ENCODE data around the gene COX19. TPM values are rescaled to one million over a fixed set of nuclear protein-coding genes. Genes with fewer than 3 reads are reported as not detected.

COX19 gene
- total and polyA plus RNA-seq, 2 of the 13 experiments (the other 11 are each of a cell fraction or from before 2014, with no cell fraction given): 11.5 to 21.7 TPM

- TF ChIP-seq, protein P1, sequence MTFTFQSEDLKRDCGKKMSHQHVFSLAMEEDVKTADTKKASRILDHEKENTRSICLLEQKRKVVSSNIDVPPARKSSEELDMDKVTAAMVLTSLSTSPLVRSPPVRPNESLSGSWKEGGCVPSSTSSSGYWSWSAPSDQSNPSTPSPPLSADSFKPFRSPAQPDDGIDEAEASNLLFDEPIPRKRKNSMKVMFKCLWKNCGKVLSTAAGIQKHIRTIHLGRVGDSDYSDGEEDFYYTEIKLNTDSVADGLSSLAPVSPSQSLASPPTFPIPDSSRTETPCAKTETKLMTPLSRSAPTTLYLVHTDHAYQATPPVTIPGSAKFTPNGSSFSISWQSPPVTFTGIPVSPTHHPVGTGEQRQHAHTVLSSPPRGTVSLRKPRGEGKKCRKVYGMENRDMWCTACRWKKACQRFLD (CRISPR knock-in tag; IDR thresholded peaks at IDR 0.05; ENCODE audit: borderline replicate concordance): no peak
- TF ChIP-seq DNMT3B (CRISPR knock-in tag; conservative IDR thresholded peaks at IDR 0.05) (no peak), ZNF33A (CRISPR knock-in tag; IDR thresholded peaks at IDR 0.05; ENCODE audit: borderline replicate concordance) (no peak), SNAPC2 (CRISPR knock-in tag; IDR thresholded peaks at IDR 0.05) (no peak), GTF3A (CRISPR knock-in tag; conservative IDR thresholded peaks at IDR 0.05) (no peak), NFRKB (IDR thresholded peaks at IDR 0.05) (no peak), MED13 (CRISPR knock-in tag; IDR thresholded peaks at IDR 0.05) (no peak), ZNF850 (CRISPR knock-in tag; conservative IDR thresholded peaks at IDR 0.05) (no peak), ZNF256 (CRISPR knock-in tag; conservative IDR thresholded peaks at IDR 0.05) (no peak), TCF7L2 (IDR thresholded peaks at IDR 0.05; ENCODE audit: low read depth, low read length) (no peak), RBM22 (optimal IDR thresholded peaks at IDR 0.05; ENCODE audit: low read length) (no peak), JARID2 (CRISPR knock-in tag; IDR thresholded peaks at IDR 0.05; ENCODE audit: insufficient replicate concordance) (no peak), POGK (CRISPR knock-in tag; conservative IDR thresholded peaks at IDR 0.05) (no peak), ZNF501 (CRISPR knock-in tag; IDR thresholded peaks at IDR 0.05) (peak; percentile 48; the same call in 1 of the 2 replicates), HNRNPUL1 (IDR thresholded peaks at IDR 0.05; ENCODE audit: low read depth, low read length) (no peak), CBX5 (CRISPR knock-in tag; IDR thresholded peaks at IDR 0.05; ENCODE audit: borderline replicate concordance) (no peak), ARHGAP35 (CRISPR knock-in tag; IDR thresholded peaks at IDR 0.05; ENCODE audit: borderline replicate concordance) (0 out of 2 replicates have a peak, but pooled peaks have one; percentile 74), MEF2D (CRISPR knock-in tag; IDR thresholded peaks at IDR 0.05) (peak; percentile 89), FOXA1 (IDR thresholded peaks at IDR 0.05) (no peak), FOXA1 (CRISPR knock-in tag; IDR thresholded peaks at IDR 0.05) (no peak), SAP130 (CRISPR knock-in tag; IDR thresholded peaks at IDR 0.05; ENCODE audit: low read depth) (peak; percentile 82)
- TF ChIP-seq, protein P2, sequence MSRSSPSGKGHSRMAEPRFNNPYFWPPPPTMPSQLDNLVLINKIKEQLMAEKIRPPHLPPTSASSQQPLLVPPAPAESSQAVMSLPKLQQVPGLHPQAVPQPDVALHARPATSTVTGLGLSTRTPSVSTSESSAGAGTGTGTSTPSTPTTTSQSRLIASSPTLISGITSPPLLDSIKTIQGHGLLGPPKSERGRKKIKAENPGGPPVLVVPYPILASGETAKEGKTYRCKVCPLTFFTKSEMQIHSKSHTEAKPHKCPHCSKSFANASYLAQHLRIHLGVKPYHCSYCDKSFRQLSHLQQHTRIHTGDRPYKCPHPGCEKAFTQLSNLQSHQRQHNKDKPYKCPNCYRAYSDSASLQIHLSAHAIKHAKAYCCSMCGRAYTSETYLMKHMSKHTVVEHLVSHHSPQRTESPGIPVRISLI (CRISPR knock-in tag; IDR thresholded peaks at IDR 0.05; ENCODE audit: borderline replicate concordance): no peak
- TF ChIP-seq, protein P3, sequence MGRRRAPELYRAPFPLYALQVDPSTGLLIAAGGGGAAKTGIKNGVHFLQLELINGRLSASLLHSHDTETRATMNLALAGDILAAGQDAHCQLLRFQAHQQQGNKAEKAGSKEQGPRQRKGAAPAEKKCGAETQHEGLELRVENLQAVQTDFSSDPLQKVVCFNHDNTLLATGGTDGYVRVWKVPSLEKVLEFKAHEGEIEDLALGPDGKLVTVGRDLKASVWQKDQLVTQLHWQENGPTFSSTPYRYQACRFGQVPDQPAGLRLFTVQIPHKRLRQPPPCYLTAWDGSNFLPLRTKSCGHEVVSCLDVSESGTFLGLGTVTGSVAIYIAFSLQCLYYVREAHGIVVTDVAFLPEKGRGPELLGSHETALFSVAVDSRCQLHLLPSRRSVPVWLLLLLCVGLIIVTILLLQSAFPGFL (CRISPR knock-in tag; IDR thresholded peaks at IDR 0.05): no peak
- TF ChIP-seq, protein P4, sequence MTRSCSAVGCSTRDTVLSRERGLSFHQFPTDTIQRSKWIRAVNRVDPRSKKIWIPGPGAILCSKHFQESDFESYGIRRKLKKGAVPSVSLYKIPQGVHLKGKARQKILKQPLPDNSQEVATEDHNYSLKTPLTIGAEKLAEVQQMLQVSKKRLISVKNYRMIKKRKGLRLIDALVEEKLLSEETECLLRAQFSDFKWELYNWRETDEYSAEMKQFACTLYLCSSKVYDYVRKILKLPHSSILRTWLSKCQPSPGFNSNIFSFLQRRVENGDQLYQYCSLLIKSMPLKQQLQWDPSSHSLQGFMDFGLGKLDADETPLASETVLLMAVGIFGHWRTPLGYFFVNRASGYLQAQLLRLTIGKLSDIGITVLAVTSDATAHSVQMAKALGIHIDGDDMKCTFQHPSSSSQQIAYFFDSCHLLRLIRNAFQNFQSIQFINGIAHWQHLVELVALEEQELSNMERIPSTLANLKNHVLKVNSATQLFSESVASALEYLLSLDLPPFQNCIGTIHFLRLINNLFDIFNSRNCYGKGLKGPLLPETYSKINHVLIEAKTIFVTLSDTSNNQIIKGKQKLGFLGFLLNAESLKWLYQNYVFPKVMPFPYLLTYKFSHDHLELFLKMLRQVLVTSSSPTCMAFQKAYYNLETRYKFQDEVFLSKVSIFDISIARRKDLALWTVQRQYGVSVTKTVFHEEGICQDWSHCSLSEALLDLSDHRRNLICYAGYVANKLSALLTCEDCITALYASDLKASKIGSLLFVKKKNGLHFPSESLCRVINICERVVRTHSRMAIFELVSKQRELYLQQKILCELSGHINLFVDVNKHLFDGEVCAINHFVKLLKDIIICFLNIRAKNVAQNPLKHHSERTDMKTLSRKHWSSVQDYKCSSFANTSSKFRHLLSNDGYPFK (CRISPR knock-in tag; IDR thresholded peaks at IDR 0.05; ENCODE audit: borderline replicate concordance): no peak; the same call in 1 of the 2 replicates
Observed at GRCh38 chr7:960269-960871, 15.0 kb downstream of the COX19 start (continued).
